H9 (cell line): ENCODE data around the gene CLRN1. TPM values are rescaled to one million over a fixed set of nuclear protein-coding genes. Genes with fewer than 3 reads are reported as not detected.

Experiments used
- DNase-seq: peaks from one replicate; pipeline ENCODE4 v3.0.0-alpha.2; 2017
- H2AFZ ChIP-seq: one replicate; pipeline ENCODE4 v1.6.1; 2013; ENCODE audit warnings: mild to moderate bottlenecking, low read length, control low read depth, moderate library complexity
- H2AK5ac ChIP-seq: 2 replicates; pipeline ENCODE4 v1.6.1; 2013; ENCODE audit warnings: low read length, control low read depth, mixed read lengths; ENCODE audit not compliant: insufficient read length
- H2BK120ac ChIP-seq: one replicate; pipeline ENCODE4 v1.6.1; 2013; ENCODE audit warnings: low read depth, mild to moderate bottlenecking, low read length, control low read depth, inconsistent platforms; ENCODE audit not compliant: poor library complexity, severe bottlenecking
- H2BK12ac ChIP-seq: 2 replicates; pipeline ENCODE4 v1.6.1; 2013; ENCODE audit warnings: low read length, control low read depth, mixed read lengths, low read depth; ENCODE audit not compliant: insufficient read length
- H2BK15ac ChIP-seq: 2 replicates; pipeline ENCODE4 v1.6.1; 2013; ENCODE audit warnings: low read depth, low read length, control low read depth
- H2BK20ac ChIP-seq: one replicate; pipeline ENCODE4 v1.6.1; 2013; ENCODE audit warnings: low read depth, mild to moderate bottlenecking, low read length, control low read depth, inconsistent platforms; ENCODE audit not compliant: poor library complexity, severe bottlenecking
- H2BK5ac ChIP-seq: 2 replicates; pipeline ENCODE4 v1.6.1; 2013; ENCODE audit warnings: low read length, control low read depth, mixed read lengths; ENCODE audit not compliant: insufficient read length
- H3K14ac ChIP-seq: 2 replicates; pipeline ENCODE4 v1.6.1; 2013; ENCODE audit warnings: low read length, control low read depth; ENCODE audit not compliant: insufficient read depth
- H3K18ac ChIP-seq: 2 replicates; pipeline ENCODE4 v1.6.1; 2013; ENCODE audit warnings: low read depth, mild to moderate bottlenecking, mixed read lengths, low read length, control low read depth; ENCODE audit not compliant: insufficient read length
- H3K23ac ChIP-seq: 2 replicates; pipeline ENCODE4 v1.6.1; 2013; ENCODE audit warnings: low read length, control low read depth, mixed read lengths, low read depth; ENCODE audit not compliant: insufficient read length
- H3K23me2 ChIP-seq: 2 replicates; pipeline ENCODE4 v1.6.1; 2013; ENCODE audit warnings: low read depth, mild to moderate bottlenecking, mixed read lengths, low read length, control low read depth; ENCODE audit not compliant: insufficient read length, poor library complexity, severe bottlenecking
- H3K27ac ChIP-seq: 2 replicates; pipeline ENCODE4 v1.5.1; 2013; ENCODE audit warnings: low read length, control low read depth, mixed read lengths, low read depth; ENCODE audit not compliant: insufficient read length
- H3K27me3 ChIP-seq: 2 replicates; pipeline ENCODE4 v1.6.1; 2013; ENCODE audit warnings: low read length, control low read depth, inconsistent platforms; ENCODE audit not compliant: insufficient read depth
- H3K4ac ChIP-seq: 2 replicates; pipeline ENCODE4 v1.6.1; 2013; ENCODE audit warnings: low read depth, mild to moderate bottlenecking, control low read depth, inconsistent platforms, low read length, moderate library complexity
- H3K4me1 ChIP-seq: 2 replicates; pipeline ENCODE4 v1.6.1; 2013; ENCODE audit warnings: low read length, control low read depth, inconsistent platforms; ENCODE audit not compliant: insufficient read depth
- H3K4me2 ChIP-seq: 2 replicates; pipeline ENCODE4 v1.6.1; 2013; ENCODE audit warnings: low read length, control low read depth, mixed read lengths; ENCODE audit not compliant: insufficient read length, insufficient read depth
- H3K56ac ChIP-seq: 2 replicates; pipeline ENCODE4 v1.6.1; 2013; ENCODE audit warnings: low read depth, mild to moderate bottlenecking, mixed read lengths, low read length, control low read depth; ENCODE audit not compliant: insufficient read length
- H3K79me1 ChIP-seq: 2 replicates; pipeline ENCODE4 v1.6.1; 2013; ENCODE audit warnings: low read depth, mild to moderate bottlenecking, moderate library complexity, low read length, control low read depth, inconsistent platforms; ENCODE audit not compliant: insufficient read depth, poor library complexity, severe bottlenecking
- H3K79me2 ChIP-seq: 2 replicates; pipeline ENCODE4 v1.6.1; 2013; ENCODE audit warnings: low read length, control low read depth, inconsistent platforms; ENCODE audit not compliant: insufficient read depth
- H3K9ac ChIP-seq: 2 replicates; pipeline ENCODE4 v1.6.1; 2013; ENCODE audit warnings: low read length, control low read depth, mixed read lengths; ENCODE audit not compliant: insufficient read length; ENCODE audit errors: extremely low read depth
- H3K9me3 ChIP-seq: one replicate; pipeline ENCODE4 v1.6.1; 2013; ENCODE audit warnings: low read depth, low read length, inconsistent platforms; ENCODE audit not compliant: control insufficient read depth
- H3T11ph ChIP-seq: one replicate; pipeline ENCODE4 v1.6.1; 2013; ENCODE audit warnings: mild to moderate bottlenecking, low read length, control low read depth, inconsistent platforms
- H4K20me1 ChIP-seq: one replicate; pipeline ENCODE4 v1.6.1; 2013; ENCODE audit not compliant: control insufficient read depth, insufficient read length, insufficient read depth
- H4K5ac ChIP-seq: 2 replicates; pipeline ENCODE4 v1.6.1; 2013; ENCODE audit warnings: low read depth, mild to moderate bottlenecking, mixed read lengths, low read length, control low read depth; ENCODE audit not compliant: insufficient read length
- H4K8ac ChIP-seq: replicated peaks from 2 replicates; pipeline ENCODE4 v1.6.1; 2013; ENCODE audit warnings: low read length, control low read depth, mixed read lengths, low read depth; ENCODE audit not compliant: insufficient read length
- H4K91ac ChIP-seq: 2 replicates; pipeline ENCODE4 v1.6.1; 2013; ENCODE audit warnings: low read depth, mild to moderate bottlenecking, moderate library complexity, mixed read lengths, low read length, control low read depth; ENCODE audit not compliant: insufficient read length
- H3K27ac Mint-ChIP-seq, 3 experiments: 2 replicates in 2 of 3; 3 replicates in 1 of 3; pipeline ENCODE4 v1.8.0; 2020 to 2021; ENCODE audit warnings: mixed read lengths in 3 of 3, mild to moderate bottlenecking in 1 of 3, moderate library complexity in 1 of 3
- H3K27me3 Mint-ChIP-seq: 2 replicates; pipeline ENCODE4 v1.8.0; 2021; ENCODE audit warnings: low read depth, mild to moderate bottlenecking, moderate library complexity, mixed read lengths
- H3K36me3 Mint-ChIP-seq, 3 experiments: 2 replicates in 2 of 3; 3 replicates in 1 of 3; pipeline ENCODE4 v1.8.0; 2020 to 2021; ENCODE audit warnings: low read depth in 3 of 3, mixed read lengths in 3 of 3; ENCODE audit not compliant: insufficient read depth in 1 of 3
- H3K4me1 Mint-ChIP-seq, 2 experiments: 2 replicates each; pipeline ENCODE4 v1.8.0; 2020; ENCODE audit warnings: mixed read lengths in 2 of 2
- H3K4me3 Mint-ChIP-seq, 2 experiments: 2 replicates in 1 of 2; 3 replicates in 1 of 2; pipeline ENCODE4 v1.8.0; 2020 to 2021; ENCODE audit warnings: mild to moderate bottlenecking in 2 of 2, mixed read lengths in 2 of 2, moderate library complexity in 1 of 2
- H3K9me3 Mint-ChIP-seq, 2 experiments: 2 replicates in 1 of 2; 3 replicates in 1 of 2; pipeline ENCODE4 v1.8.0; 2020; ENCODE audit warnings: mild to moderate bottlenecking in 2 of 2, mixed read lengths in 2 of 2, moderate library complexity in 1 of 2
- WGBS: extraction: QIAGEN DNeasy Blood & Tissue Kit; methylation state at CpG from one replicate; pipeline ENCODE4 v1.1.7; 2013; ENCODE audit warnings: missing lambda C conversion rate, low lambda C conversion rate, mixed read lengths; ENCODE audit not compliant: insufficient read length; ENCODE audit errors: extremely low coverage; 5-methylcytosine and 5-hydroxymethylcytosine counted together
- total RNA-seq: library from RNA; stranded (reverse); gene quantifications from 2 replicates; pipeline ENCODE4 v1.2.1, GENCODE V29; 2021
- TF ChIP-seq, protein P1 (sequence below): fragments of 200-600 bp; sonication (generic); conservative IDR thresholded peaks from 3 replicates; pipeline ENCODE4 v1.8.0; 2021; ENCODE audit warnings: antibody characterized with exemption, mild to moderate bottlenecking

CLRN1 gene
- total RNA-seq, 1 experiment from 2014 or later: not detected

DNA sequence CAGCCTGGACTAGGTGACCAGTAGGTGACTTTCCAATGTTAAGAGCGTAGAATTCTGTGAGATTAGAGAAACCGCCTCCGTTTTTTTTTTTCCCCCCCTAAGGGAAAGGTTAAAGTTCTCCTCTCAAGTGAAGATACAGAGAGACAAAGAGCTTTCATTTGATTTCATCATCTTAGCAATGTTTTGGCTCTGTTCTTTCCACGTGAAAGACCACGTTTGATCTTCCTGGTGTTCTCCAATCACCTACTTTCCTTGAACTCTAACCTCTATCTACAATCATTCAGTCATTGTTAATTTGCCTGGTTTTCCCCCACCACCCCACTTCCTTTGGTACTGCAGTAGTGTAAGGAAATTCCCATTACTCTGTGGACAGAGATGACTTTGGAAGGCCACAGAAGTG, 36.9 kb upstream of the CLRN1 start:
- no peaks in the 10 kb centered on the region for H3K9me3 Mint-ChIP-seq
- H4K5ac ChIP-seq: no peak overlapping the region
- no peak overlapping the region for H2BK12ac ChIP-seq
- no peaks in the 10 kb centered on the region for H4K20me1 ChIP-seq
- TF ChIP-seq, protein P1, sequence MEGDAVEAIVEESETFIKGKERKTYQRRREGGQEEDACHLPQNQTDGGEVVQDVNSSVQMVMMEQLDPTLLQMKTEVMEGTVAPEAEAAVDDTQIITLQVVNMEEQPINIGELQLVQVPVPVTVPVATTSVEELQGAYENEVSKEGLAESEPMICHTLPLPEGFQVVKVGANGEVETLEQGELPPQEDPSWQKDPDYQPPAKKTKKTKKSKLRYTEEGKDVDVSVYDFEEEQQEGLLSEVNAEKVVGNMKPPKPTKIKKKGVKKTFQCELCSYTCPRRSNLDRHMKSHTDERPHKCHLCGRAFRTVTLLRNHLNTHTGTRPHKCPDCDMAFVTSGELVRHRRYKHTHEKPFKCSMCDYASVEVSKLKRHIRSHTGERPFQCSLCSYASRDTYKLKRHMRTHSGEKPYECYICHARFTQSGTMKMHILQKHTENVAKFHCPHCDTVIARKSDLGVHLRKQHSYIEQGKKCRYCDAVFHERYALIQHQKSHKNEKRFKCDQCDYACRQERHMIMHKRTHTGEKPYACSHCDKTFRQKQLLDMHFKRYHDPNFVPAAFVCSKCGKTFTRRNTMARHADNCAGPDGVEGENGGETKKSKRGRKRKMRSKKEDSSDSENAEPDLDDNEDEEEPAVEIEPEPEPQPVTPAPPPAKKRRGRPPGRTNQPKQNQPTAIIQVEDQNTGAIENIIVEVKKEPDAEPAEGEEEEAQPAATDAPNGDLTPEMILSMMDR: no peak
- no peaks in the 10 kb centered on the region for H3K79me1 ChIP-seq
- H3K27ac ChIP-seq: no peak overlapping the region
- no peaks in the 10 kb centered on the region for H3K79me2 ChIP-seq
- H3K36me3 Mint-ChIP-seq: no peaks in the 10 kb centered on the region; a peak in 1 of 7 replicates
- H3K9me3 ChIP-seq: no peaks in the 10 kb centered on the region
- DNase-seq: no peak
- no peak overlapping the region for H3T11ph ChIP-seq
- no peaks in the 10 kb centered on the region for H3K4me1 ChIP-seq
- H3K23me2 ChIP-seq: no peaks in the 10 kb centered on the region
- no peak overlapping the region for H3K4ac ChIP-seq
- peaks cover 8 to 10% of the 10 kb centered on the region in 2 experiments for H3K4me1 Mint-ChIP-seq
- no peaks in the 10 kb centered on the region for H3K27me3 Mint-ChIP-seq
- no peak overlapping the region for H4K8ac ChIP-seq
- H2AFZ ChIP-seq: no peak overlapping the region
- no peaks in the 10 kb centered on the region for H3K27me3 ChIP-seq
- no peak overlapping the region for H3K4me2 ChIP-seq
- no peak overlapping the region for H3K14ac ChIP-seq
- H2BK20ac ChIP-seq: no peak overlapping the region
- no peak overlapping the region for H2BK15ac ChIP-seq
- no peak overlapping the region for H2BK120ac ChIP-seq
- H3K27ac Mint-ChIP-seq: no peak overlapping the region
- H3K18ac ChIP-seq: no peak overlapping the region
- no peak overlapping the region for H3K23ac ChIP-seq
- no CpG with 5 or more reads among the region's 5 CpGs for WGBS
- H3K56ac ChIP-seq: no peak overlapping the region
- H3K9ac ChIP-seq: no peak overlapping the region
- H2AK5ac ChIP-seq: no peak overlapping the region
- no peak overlapping the region for H2BK5ac ChIP-seq
- no peak overlapping the region for H4K91ac ChIP-seq
- H3K4me3 Mint-ChIP-seq: no peak overlapping the region
